ENCODE data around the gene LCE3A. TPM values are rescaled to one million over a fixed set of nuclear protein-coding genes. Genes with fewer than 3 reads are reported as not detected.
A peak's percentile ranks its signal among the peaks of the same experiment; 100 is the strongest.
"Not testable (repeated sequence)": the region's sequence is repeated elsewhere in the genome, so short reads cannot be mapped to it uniquely, and the experiment has no call there.

The LCE3A gene, protein sequence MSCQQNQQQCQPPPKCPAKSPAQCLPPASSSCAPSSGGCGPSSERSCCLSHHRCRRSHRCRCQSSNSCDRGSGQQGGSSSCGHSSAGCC
- total RNA-seq (2014; rRNA removed; shearing (Covaris generic)) = not detected in 2 replicates

DNA sequence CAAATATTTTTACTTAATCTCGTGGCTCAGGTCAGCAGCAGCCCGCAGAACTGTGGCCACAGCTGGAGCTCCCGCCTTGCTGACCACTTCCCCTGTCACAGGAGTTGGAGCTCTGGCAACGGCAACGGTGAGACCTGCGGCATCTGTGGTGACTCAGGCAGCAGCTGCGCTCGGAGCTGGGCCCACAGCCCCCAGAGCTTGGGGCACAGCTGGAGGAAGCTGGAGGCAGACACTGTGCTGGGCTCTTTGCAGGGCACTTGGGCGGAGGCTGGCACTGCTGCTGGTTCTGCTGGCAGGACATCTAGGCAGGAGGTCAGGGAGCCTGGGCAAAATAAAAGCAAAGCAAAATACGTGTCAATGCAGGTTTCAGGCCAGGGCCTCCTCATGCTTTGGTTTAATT lies at the start of gene LCE3A:
Gene LCE3A, minus strand, starts transcription at position 301 of the 400 bp plus-strand sequence. Its CDS starts 0 bp downstream, at position 301.
- Histone ChIP-seq H3K27me3 (no peaks in the 10 kb centered on the region), H3K27ac (peak within 1 kb of the TSS; percentile 23), H3K4me1 (peaks cover 7% of the 10 kb centered on the region), H3K36me3 (no peaks in the 10 kb centered on the region), H3K4me3 (no peak within 1 kb of the TSS), H3K9me3 (replicated peaks) (no peaks in the 10 kb centered on the region)
- peak; percentile 73 to 74 for DNase-seq

DNA sequence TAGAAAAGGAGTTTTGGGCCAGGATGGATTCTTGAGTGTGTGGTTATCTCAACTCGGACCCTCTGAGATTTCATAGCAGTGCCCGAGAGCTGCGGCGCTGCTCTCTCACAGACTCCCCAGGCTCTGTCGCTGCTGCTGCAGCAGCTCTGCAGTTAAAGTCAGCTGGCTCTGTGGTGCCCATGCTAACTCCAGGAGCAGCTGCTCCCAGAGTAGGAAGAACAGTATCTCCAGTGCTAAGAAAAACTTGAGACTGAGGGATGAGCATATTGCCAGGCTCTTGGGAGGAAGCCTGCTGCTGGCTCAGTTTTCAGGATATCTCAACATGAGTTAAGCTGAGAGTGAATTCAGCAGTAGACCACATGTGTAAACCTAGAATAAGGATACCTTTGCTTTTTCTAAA lies 44.7 kb upstream of the LCE3A start:
- H3K27me3 ChIP-seq = no peaks in the 10 kb centered on the region
- H3K9me3 ChIP-seq (replicated peaks) = no peaks in the 10 kb centered on the region
- H3K4me1 ChIP-seq = no peaks in the 10 kb centered on the region
- no peak overlapping the region for H3K27ac ChIP-seq
- no peaks in the 10 kb centered on the region for H3K36me3 ChIP-seq
- DNase-seq = no peak
- H3K4me3 ChIP-seq = no peak overlapping the region

DNA sequence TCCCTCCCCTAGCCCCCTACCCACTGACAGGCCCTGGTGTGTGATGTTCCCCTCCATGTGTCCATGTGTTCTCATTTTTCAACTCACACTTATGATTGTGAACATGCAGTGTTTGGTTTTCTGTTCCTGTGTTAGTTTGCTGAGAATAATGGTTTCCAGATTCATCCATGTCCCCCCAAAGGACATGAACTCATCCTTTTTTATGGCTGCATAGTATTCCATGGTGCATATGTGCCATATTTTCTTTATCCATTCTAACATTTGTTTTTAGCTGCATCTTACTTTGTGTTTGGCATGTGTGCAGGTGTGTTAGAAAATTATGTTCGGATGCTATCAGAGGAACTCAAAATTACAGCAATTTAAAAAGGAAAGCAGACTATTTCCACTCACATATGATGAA lies 43.3 kb upstream of the LCE3A start:
- H3K27ac ChIP-seq, H3K27me3 ChIP-seq: not testable (repeated sequence)

DNA sequence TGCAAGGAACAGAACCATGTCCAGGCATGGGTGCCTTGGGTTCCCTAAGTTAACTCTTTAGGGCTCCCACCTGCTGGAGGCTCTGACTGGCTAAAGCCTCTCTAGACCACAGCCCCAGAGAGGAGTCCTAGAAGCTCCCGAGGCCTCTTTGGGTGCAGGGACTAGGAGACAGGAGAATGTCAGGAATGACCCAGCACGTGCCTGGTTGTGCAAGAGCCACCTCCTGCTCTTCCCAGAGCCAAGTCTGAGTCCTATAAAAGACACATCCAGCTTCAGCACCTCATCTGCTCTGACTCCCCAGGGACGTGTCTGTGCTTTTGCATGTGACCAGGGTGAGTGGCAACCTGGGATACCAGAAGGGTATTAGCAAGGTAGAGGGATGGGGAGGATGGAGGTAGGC lies 40.2 kb upstream of the LCE3A start, which contains the start of gene LCE2D:
Gene LCE2D, plus strand, starts transcription at position 283 of the 400 bp plus-strand sequence. CDS start 726 bp downstream, outside the sequence.
- H3K36me3 ChIP-seq = no peaks in the 10 kb centered on the region
- H3K4me3 ChIP-seq = no peak within 1 kb of the TSS
- no peak within 1 kb of the TSS for H3K27ac ChIP-seq
- no peaks in the 10 kb centered on the region for H3K4me1 ChIP-seq
- DNase-seq = no peak
- no peaks in the 10 kb centered on the region for H3K27me3 ChIP-seq
- H3K9me3 ChIP-seq (replicated peaks) = no peaks in the 10 kb centered on the region

More for the DNA sequence above, 43.3 kb upstream of the LCE3A start:
- H3K36me3 ChIP-seq; H3K4me3 ChIP-seq; H3K9me3 ChIP-seq (replicated peaks); DNase-seq; H3K4me1 ChIP-seq: not testable (repeated sequence)

DNA sequence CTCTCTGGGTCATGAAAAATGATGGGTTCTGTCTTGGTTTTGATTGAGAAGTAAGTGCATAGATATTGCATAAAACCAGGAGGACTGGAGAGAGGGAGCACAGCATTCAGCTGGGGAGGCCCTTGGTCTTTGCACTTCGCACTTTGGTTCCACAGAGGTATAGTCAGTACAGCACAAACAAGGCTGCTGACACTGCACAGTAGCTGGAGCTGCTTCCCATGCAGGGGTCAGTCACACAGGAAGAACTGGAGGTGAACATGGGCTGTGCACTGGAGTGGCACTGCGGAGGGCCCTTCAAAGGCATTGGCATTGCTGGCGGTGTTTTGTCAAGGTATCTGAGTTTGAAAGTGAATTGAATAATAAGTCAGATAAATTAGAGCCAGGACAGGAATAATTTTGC lies 35.7 kb upstream of the LCE3A start:
- Histone ChIP-seq H3K27me3 (no peaks in the 10 kb centered on the region), H3K4me3 (no peak overlapping the region), H3K4me1 (no peaks in the 10 kb centered on the region), H3K9me3 (replicated peaks) (no peaks in the 10 kb centered on the region), H3K27ac (no peak overlapping the region), H3K36me3 (no peaks in the 10 kb centered on the region)
- no peak for DNase-seq

DNA sequence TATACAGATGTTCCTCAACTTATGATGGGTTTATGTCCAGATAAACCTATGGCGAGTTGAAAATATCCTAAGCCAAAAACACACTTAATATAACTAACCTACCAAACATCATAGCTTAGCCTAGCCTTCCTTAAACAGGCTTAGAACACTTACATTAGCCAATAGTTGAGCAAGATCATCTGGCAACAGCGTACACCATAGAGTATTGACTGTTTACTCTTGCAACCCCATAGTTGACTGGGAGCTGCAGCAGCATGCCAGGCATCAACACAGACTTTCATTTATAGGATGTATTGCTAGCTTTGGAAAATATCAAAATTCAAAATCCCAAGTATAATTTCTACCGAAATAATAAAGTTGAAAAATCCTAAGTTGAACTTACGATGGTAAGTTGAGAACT lies 34.8 kb upstream of the LCE3A start:
- H3K9me3 ChIP-seq (replicated peaks) = no peaks in the 10 kb centered on the region
- DNase-seq = no peak
- H3K36me3 ChIP-seq = no peaks in the 10 kb centered on the region
- H3K27me3 ChIP-seq = no peaks in the 10 kb centered on the region
- no peaks in the 10 kb centered on the region for H3K4me1 ChIP-seq
- no peak overlapping the region for H3K27ac ChIP-seq
- H3K4me3 ChIP-seq = no peak overlapping the region

DNA sequence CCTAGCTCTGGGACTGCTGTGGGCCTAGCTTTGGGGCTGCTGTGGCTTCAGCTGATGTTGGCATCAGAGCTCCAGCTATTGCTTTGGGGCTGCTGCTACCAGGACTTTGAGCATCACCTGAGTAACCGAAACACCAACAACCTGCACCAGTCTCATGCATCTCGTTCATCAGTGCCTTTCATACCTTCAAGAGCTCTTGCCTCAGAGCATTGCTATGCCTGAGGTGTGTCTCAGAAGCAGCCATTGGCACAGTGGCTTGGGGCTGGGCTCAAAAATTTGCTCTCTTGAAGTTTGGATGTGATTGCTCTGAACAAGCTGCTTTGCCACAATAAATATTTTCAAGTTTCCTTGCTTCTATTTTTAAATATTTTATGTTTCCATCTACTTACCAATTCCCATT lies 33.6 kb upstream of the LCE3A start:
- Histone ChIP-seq H3K4me3 (no peak overlapping the region), H3K27me3 (no peaks in the 10 kb centered on the region), H3K27ac (no peak overlapping the region), H3K36me3 (no peaks in the 10 kb centered on the region), H3K4me1 (no peaks in the 10 kb centered on the region), H3K9me3 (replicated peaks) (no peaks in the 10 kb centered on the region)
- DNase-seq = no peak

DNA sequence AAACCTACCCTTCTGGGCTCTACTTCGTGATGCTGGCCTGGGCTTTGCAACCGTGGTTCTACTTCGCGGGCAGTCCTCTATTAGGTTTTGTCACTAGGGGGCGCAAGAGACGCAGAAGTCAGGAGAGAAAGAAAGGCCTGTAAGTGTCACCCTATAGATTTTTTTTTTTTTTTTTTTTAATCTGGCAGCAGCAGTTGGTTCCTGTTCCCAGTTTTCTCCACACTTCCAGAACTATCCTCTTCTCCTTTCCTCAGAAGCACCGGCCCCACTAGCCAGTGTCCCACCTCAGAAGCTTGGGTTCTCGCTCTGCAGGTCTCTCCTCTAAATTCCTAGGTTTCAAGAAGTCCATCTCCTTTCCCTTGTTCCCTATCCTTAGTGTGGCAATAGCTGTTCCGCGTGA lies 31.2 kb upstream of the LCE3A start:
- DNase-seq = peak; percentile 49 to 76
- Histone ChIP-seq H3K27ac (no peak overlapping the region), H3K27me3 (0 out of 2 replicates have a peak, but pooled peaks cover 3% of the 10 kb centered on the region), H3K4me3 (no peak overlapping the region), H3K4me1 (no peaks in the 10 kb centered on the region), H3K9me3 (replicated peaks) (no peaks in the 10 kb centered on the region), H3K36me3 (no peaks in the 10 kb centered on the region)

DNA sequence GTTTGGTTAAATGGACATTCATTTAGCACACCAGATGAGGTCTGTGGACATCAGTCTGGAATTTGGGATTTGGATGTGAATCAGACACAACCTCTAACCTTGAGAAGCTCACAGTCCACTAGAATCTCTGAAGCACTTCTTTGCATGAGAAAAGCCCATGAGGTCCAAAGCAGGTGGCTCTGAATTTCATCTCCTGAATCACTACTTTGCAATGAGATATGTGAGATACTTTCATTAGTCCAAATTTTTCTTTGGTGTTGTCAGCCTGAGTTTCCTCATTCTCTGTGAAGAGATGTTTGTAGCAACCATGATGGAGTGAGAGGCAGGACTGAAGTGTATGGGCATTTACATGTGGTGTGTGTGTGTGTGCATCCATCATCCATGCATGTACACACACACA lies 23.8 kb upstream of the LCE3A start:
- Histone ChIP-seq H3K4me1 (no peaks in the 10 kb centered on the region), H3K36me3 (no peaks in the 10 kb centered on the region), H3K27ac (no peak overlapping the region), H3K4me3 (no peak overlapping the region), H3K9me3 (replicated peaks) (no peaks in the 10 kb centered on the region), H3K27me3 (0 out of 2 replicates have a peak, but pooled peaks cover 3% of the 10 kb centered on the region)
- no peak for DNase-seq

DNA sequence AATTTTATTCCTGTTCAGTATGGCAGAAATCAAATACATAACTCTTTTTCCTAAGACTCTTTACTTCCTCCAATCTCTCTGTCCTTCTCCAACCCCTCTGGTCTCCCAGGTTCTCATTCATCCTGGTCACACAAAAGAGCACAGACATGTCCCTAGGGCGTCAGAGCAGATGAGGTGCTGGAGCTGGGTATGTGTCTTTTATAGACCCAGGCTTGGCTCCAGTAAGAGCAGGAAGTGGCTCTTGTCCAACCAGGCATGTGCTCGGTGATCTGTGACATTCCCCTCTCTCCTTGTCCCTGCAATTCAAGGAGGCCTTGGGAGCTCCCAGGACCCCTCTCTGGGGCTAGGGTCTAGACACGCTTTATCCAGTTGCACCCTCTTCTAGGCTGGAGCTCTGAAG lies 22.2 kb upstream of the LCE3A start:
- Histone ChIP-seq H3K9me3 (replicated peaks) (no peaks in the 10 kb centered on the region), H3K27me3 (no peaks in the 10 kb centered on the region), H3K4me1 (no peaks in the 10 kb centered on the region), H3K36me3 (no peaks in the 10 kb centered on the region), H3K4me3 (no peak overlapping the region), H3K27ac (no peak overlapping the region)
- no peak for DNase-seq

DNA sequence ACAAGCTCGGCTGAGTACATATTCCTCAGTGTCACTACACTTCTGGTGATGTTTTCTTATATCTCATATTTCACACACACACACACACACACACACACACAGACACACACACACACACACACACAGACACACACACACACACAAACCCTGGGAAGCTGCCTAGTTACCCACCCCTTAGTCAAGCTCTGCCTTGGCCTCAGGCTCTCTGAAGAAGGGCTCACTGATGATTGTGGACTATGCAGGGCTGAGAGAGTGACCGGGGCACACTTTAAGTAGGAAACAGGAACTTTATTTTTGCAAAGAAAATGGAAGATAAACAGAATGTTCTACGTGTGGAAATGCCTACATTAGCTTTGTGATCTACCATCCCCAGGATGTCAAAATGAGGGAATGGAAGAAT lies 21.0 kb upstream of the LCE3A start:
- no peak for DNase-seq
- Histone ChIP-seq H3K4me1 (no peaks in the 10 kb centered on the region), H3K27ac (no peak overlapping the region), H3K9me3 (replicated peaks) (no peaks in the 10 kb centered on the region), H3K4me3 (no peak overlapping the region), H3K27me3 (no peaks in the 10 kb centered on the region), H3K36me3 (no peaks in the 10 kb centered on the region)

DNA sequence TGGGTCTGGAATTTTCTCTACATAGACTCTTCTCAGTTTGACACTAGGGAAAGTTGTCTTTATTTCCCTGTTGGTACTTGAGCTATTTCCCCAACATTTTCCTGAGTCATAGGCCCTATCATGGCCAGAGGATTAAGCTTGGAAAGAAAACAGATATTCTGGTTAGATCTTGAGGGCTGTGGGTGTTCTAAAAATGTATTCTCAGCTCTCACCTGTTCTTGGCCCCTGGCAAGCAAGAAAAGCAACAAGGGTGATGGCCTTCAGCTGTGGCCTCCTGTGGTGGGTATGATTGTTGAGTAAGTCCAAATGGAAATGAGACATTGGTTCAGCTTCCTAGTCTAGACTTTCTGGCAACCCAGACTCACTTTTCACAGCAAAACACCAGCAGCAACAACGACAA lies 17.4 kb upstream of the LCE3A start:
- H3K27me3 ChIP-seq = no peaks in the 10 kb centered on the region
- H3K36me3 ChIP-seq = no peaks in the 10 kb centered on the region
- peak in 1 of 2 experiments; percentile 10 for DNase-seq
- H3K9me3 ChIP-seq (replicated peaks) = no peaks in the 10 kb centered on the region
- H3K27ac ChIP-seq = no peak overlapping the region
- no peak overlapping the region for H3K4me3 ChIP-seq
- no peaks in the 10 kb centered on the region for H3K4me1 ChIP-seq

DNA sequence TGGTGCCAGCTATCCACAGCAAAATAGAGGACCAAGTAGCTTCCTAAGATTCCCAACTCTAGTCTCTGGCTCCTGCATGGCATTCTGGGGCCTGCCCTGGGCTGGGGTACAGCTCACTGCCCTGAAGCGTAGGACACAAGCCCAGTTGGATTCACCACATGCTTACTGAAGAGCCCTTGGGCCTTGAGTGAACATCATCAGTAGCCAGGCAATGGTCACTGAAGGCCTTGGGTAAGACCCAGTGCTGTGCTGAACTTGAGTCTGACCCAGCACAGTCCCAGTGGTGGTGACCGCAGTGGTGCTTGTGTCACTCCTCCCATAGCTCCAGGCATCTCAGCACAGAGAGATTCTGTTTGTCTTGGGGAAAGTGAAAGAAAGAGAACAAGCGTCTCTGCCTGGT lies 7.7 kb upstream of the LCE3A start:
- Histone ChIP-seq H3K36me3 (no peaks in the 10 kb centered on the region), H3K4me1 (no peaks in the 10 kb centered on the region), H3K9me3 (replicated peaks) (no peaks in the 10 kb centered on the region), H3K27me3 (no peaks in the 10 kb centered on the region), H3K4me3 (no peak overlapping the region), H3K27ac (no peak overlapping the region)
- no peak for DNase-seq

DNA sequence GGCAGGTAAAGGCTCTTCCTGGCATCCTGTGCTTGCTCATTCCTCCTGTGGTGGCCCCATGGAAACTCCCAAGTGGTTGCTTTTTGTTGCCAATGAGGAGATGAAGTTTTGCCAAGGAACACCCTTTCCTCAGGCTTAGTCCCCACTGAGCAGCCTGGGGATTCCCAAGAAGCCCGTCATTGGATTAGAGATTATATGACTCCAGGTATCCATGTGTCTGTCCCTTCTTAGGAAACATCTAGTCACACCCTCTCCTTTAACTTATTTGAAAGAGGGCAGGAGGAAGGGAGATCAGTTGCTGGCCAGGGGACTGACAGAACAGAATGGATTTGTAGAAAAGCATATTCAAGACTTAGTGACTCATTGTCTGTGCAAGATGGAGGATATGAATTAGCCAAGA lies 3.8 kb upstream of the LCE3A start:
- Histone ChIP-seq H3K27ac (no peak overlapping the region), H3K4me3 (no peak overlapping the region), H3K9me3 (replicated peaks) (no peaks in the 10 kb centered on the region), H3K27me3 (no peaks in the 10 kb centered on the region), H3K4me1 (peaks cover 7% of the 10 kb centered on the region), H3K36me3 (no peaks in the 10 kb centered on the region)
- DNase-seq = no peak

DNA sequence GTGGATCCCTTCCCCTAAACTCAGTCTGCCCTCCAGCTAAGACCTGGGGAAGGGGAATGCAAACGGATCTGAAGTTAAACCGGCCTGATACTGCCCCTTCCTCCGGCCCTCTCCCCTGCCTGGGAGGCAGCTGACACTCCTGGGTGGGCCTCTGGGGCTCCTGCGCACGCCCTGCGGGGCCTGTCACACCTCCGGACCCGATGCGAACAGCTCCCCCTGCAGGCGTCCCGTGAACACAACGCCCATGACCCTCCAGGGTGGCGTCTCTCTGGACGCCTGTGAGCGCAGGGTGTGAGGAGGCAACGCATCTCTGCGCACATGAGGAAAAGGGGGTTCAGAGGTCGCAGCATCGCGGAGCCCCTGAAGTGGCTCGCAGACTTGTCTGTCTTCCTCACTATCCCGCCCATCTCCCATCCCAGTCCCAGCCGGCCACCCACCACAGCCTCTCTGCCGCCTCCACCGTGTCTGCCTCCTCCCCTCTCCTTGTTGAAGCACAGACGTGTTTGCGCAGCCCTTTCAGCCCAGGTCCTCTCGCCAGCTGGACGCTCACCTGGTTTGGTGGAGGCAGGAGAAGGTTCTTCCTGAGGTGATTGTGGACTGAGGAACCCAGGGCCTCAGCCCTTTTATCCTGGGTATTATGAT lies 421 bp upstream of the LCE3A start:
- DNase-seq = peak; percentile 34 to 50
- no peaks in the 10 kb centered on the region for H3K36me3 ChIP-seq
- peak overlapping the region; percentile 23 for H3K27ac ChIP-seq
- H3K4me1 ChIP-seq = peaks cover 7% of the 10 kb centered on the region
- H3K9me3 ChIP-seq (replicated peaks) = no peaks in the 10 kb centered on the region
- H3K27me3 ChIP-seq = no peaks in the 10 kb centered on the region
- H3K4me3 ChIP-seq = no peak overlapping the region

DNA sequence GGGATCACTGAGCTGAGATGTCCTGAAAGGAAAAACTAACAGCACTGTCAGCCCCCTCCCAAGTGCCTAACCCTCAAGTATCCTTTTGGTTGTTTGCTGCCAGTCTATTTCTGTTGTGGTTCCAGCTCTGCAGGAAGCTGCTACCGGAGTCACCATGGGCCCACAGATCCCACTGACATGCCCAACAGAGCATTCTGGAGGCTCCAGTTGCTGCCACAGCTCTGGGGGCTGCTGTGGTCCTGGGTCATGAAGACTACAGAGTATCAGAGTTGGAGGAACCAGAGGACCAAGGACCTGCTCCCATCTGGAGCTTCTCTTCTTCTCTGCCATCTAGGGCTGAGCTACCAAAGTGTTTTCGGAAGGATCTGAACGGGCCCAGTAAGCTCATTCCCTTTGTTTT lies 910 bp downstream of the LCE3A start:
- H3K4me3 ChIP-seq = no peak overlapping the region
- no peak overlapping the region; the same call in 1 of the 2 replicates for H3K27ac ChIP-seq
- peaks cover 7% of the 10 kb centered on the region for H3K4me1 ChIP-seq
- no peaks in the 10 kb centered on the region for H3K36me3 ChIP-seq
- H3K27me3 ChIP-seq = no peaks in the 10 kb centered on the region
- H3K9me3 ChIP-seq (replicated peaks) = no peaks in the 10 kb centered on the region
- DNase-seq = no peak

Data from SJCRH30 (cell line).